Transverse colon (tissue), 4 donors: Measurements from ENCODE around the gene ZNF280C. TPM values are rescaled to one million over a fixed set of nuclear protein-coding genes. Genes with fewer than 3 reads are reported as not detected.

Source experiments
- DNase-seq: peaks from one replicate; pipeline ENCODE4 v3.0.0-alpha.2; 2019
- H3K27ac ChIP-seq, 4 donors: fragments of 200-600 bp; sonication (generic); 2 replicates each; pipeline ENCODE4 v1.5.1; 2016 to 2018; ENCODE audit warnings: inconsistent platforms in 4 of 4
- H3K27me3 ChIP-seq: fragments of 200-600 bp; sonication (generic); 2 replicates; pipeline ENCODE4 v1.5.1; 2017; ENCODE audit warnings: inconsistent platforms
- H3K36me3 ChIP-seq, 4 donors: fragments of 200-600 bp; sonication (generic); 2 replicates each; pipeline ENCODE4 v1.5.1; 2017 to 2019; ENCODE audit warnings: inconsistent platforms in 4 of 4
- H3K4me1 ChIP-seq, 4 donors: fragments of 200-600 bp; sonication (generic); 2 replicates each; pipeline ENCODE4 v1.5.1; 2017 to 2020; ENCODE audit warnings: inconsistent platforms in 4 of 4
- H3K4me3 ChIP-seq, 4 donors: fragments of 200-600 bp; sonication (generic); 1 replicate in 1 of 4; 2 replicates in 3 of 4; pipeline versions ENCODE4 v1.5.1 to v1.6.1; 2017 to 2019; ENCODE audit warnings: inconsistent platforms in 4 of 4
- H3K9me3 ChIP-seq, 2 donors: fragments of 200-600 bp; sonication (generic); 2 replicates each; pipeline ENCODE4 v1.5.1; 2017 to 2019; ENCODE audit warnings: inconsistent platforms in 2 of 2
- EP300 ChIP-seq: sonication (generic); formaldehyde crosslinking; IDR thresholded peaks from one replicate; pipeline ENCODE4 v1.6.1; 2017; ENCODE audit warnings: antibody characterized with exemption, low read depth
- POLR2A ChIP-seq: fragments of 450-650 bp; IDR thresholded peaks from one replicate; pipeline ENCODE4 v1.6.1; 2016; ENCODE audit warnings: antibody characterized with exemption, mild to moderate bottlenecking, moderate library complexity
- POLR2AphosphoS5 ChIP-seq, 3 donors: sonication (generic); formaldehyde crosslinking; IDR thresholded peaks; one replicate each; pipeline ENCODE4 v1.6.1; 2016; ENCODE audit warnings: antibody characterized with exemption in 3 of 3
- WGBS, 2 donors: methylation state at CpG; one replicate each; pipeline ENCODE4 v1.1.5; 2018; ENCODE audit warnings: low coverage in 1 of 2; 5-methylcytosine and 5-hydroxymethylcytosine counted together
- in situ Hi-C, 4 donors: fragments of 200-750 bp; cut with MboI; loops; one replicate each; pipeline versions ENCODE4 v1.15.0 to v1.15.1; 2017; ENCODE audit warnings: low sequenced_read_pairs in 3 of 4, low pct_ligation_motif_present in 1 of 4, low pct_unique_long_range_greater_than_20kb in 1 of 4
- intact Hi-C: fragments of 100-400 bp; cut with DNase I; formaldehyde crosslinking; loops from one replicate; pipeline ENCODE4 v1.15.1; 2023; ENCODE audit warnings: low total_unique reads
- total RNA-seq, 4 donors: library from RNA; depleted of rRNA; stranded (reverse); fragments of >200 nt; gene quantifications; one replicate each; pipeline ENCODE4 v1.1.0, GENCODE V29; 2016
- TF ChIP-seq, protein P1 (sequence below), 5 experiments: fragments of 200-600 bp in 3 of 5; fragments of 450-650 bp in 2 of 5; sonication (generic) in 3 of 5; IDR thresholded peaks; 1 replicate in 2 of 5; 2 replicates in 3 of 5; pipeline ENCODE4 v1.5.1; 2016 to 2017; ENCODE audit warnings: antibody characterized with exemption in 5 of 5, inconsistent platforms in 3 of 5, mild to moderate bottlenecking in 2 of 5, moderate library complexity in 1 of 5

Gene ZNF280C
- total RNA-seq, 4 donors from 2014 or later: 2.3 to 4.2 (median 3.2) TPM

DNA sequence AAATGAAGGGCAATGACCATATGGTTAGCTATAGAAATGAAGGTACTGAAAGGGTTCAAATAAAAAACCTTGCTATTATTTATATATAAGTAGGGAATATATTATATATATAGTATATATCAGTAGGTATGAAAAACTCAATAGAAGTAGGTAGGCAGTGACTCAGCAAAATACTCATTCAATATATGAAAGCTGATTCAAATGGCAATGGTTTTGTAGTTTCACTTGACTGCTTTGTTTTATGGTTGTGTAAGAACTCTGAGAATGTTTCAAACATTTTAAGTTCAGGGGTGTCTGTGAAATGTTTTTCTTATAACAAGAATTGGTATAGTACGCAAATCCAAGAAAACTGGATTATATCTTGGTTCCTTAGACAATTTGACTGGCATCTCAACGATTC lies 4.1 kb downstream of the ZNF280C start:
- no peak for DNase-seq
- WGBS, 2 donors: 79 to 82% methylated on average over 2 of the region's 2 CpGs
- Histone ChIP-seq H3K4me1 (peaks cover 0 to 9% (median 3%) of the 10 kb centered on the region in 4 donors), H3K36me3 (no peaks in the 10 kb centered on the region), H3K4me3 (no peak overlapping the region), H3K9me3 (no peaks in the 10 kb centered on the region), H3K27ac (no peak overlapping the region), H3K27me3 (no peaks in the 10 kb centered on the region)
- intact Hi-C loops: no loop called here
- TF ChIP-seq POLR2AphosphoS5 (IDR thresholded peaks at IDR 0.05) (no peak), POLR2A (no peak), EP300 (no peak)
- TF ChIP-seq, protein P1, sequence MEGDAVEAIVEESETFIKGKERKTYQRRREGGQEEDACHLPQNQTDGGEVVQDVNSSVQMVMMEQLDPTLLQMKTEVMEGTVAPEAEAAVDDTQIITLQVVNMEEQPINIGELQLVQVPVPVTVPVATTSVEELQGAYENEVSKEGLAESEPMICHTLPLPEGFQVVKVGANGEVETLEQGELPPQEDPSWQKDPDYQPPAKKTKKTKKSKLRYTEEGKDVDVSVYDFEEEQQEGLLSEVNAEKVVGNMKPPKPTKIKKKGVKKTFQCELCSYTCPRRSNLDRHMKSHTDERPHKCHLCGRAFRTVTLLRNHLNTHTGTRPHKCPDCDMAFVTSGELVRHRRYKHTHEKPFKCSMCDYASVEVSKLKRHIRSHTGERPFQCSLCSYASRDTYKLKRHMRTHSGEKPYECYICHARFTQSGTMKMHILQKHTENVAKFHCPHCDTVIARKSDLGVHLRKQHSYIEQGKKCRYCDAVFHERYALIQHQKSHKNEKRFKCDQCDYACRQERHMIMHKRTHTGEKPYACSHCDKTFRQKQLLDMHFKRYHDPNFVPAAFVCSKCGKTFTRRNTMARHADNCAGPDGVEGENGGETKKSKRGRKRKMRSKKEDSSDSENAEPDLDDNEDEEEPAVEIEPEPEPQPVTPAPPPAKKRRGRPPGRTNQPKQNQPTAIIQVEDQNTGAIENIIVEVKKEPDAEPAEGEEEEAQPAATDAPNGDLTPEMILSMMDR (IDR thresholded peaks at IDR 0.05): no peak
- in situ Hi-C loops: no loop called here

DNA sequence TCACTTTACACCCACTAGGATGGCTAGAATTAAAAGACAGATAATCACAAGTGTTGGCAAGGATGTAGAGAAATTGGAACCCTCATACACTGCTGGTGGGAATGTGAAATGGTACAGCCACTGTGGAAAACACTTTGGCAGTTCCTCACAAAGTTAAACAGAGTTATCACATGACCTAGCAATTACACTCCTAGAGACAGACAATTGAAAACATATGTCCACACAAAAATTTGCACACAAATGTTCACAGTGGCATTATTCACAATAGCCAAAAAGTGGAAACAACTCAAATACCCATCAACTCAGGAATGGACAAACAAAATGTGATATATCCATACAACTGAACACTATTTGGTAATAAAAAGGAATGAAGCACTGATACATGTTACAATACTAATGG lies 5.7 kb downstream of the ZNF280C start:
- Histone ChIP-seq H3K4me1 (peaks cover 0 to 9% (median 3%) of the 10 kb centered on the region in 4 donors), H3K27ac (no peak overlapping the region), H3K4me3 (no peak overlapping the region), H3K36me3 (no peaks in the 10 kb centered on the region), H3K27me3 (no peaks in the 10 kb centered on the region), H3K9me3 (no peaks in the 10 kb centered on the region)
- intact Hi-C loops: no loop called here
- in situ Hi-C loops: no loop called here
- no peak for DNase-seq
- TF ChIP-seq EP300 (no peak), POLR2A (no peak), POLR2AphosphoS5 (IDR thresholded peaks at IDR 0.05) (no peak)
- TF ChIP-seq, protein P1 (IDR thresholded peaks at IDR 0.05): no peak

DNA sequence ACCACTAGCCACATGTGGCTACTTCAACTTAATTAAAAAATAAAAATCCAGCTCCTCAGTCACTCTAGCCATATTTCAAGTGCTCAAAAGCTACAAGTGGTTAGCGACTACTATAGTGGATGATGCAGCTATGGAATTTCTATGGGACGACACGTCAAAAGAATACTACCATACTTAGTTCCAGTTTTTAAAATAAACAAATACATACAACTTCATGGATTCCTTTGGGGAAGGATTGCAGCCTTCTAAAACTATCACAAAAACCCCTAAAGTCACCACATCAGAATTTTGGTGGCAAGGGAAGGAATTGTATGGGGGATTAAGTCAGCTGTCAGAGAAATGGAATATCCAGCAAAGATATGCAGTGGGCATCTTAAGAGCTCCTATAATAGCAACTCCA lies 6.5 kb downstream of the ZNF280C start:
- WGBS, 2 donors: 91% methylated on average over 3 of the region's 3 CpGs; no CpG with 5 or more reads in 1 of the 2 donors

DNA sequence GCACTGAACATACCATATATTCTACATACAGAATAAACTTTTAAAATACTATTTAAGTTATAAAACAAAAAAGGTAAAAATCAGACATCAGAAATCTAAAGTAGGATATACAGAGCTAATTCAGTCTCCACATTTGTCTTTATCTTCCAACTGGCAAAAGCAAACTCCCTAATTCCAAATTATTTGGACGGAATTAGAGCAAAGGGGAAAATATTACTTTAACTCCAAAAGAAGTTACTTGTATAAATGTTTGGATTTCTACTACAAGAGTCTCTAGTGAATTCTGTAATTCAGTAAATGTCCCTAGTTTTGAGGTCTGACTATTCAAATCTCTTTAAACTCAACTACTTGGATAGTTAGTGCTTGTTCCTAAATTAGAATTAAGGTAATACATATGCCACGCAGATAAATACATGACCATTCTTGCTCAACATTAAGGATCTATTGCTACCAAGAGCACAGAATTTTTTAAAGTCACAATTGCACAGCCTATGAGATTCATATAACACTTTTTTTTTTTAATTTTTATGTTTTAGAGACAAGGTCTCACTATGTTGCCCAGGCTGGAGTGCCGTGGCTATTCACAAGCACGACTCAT lies 7.3 kb downstream of the ZNF280C start:
- H3K36me3 ChIP-seq: no peaks in the 10 kb centered on the region
- no peak for DNase-seq
- no peaks in the 10 kb centered on the region for H3K9me3 ChIP-seq
- intact Hi-C loops: no loop called here
- TF ChIP-seq EP300 (no peak), POLR2A (no peak), POLR2AphosphoS5 (IDR thresholded peaks at IDR 0.05) (no peak)
- TF ChIP-seq, protein P1 (IDR thresholded peaks at IDR 0.05): no peak
- H3K27me3 ChIP-seq: no peaks in the 10 kb centered on the region
- H3K27ac ChIP-seq: no peak overlapping the region
- no peak overlapping the region for H3K4me3 ChIP-seq
- in situ Hi-C loops: no loop called here
- H3K4me1 ChIP-seq: no peaks in the 10 kb centered on the region
- 78 to 90% methylated on average over 2 to 4 of the region's 4 CpGs for WGBS, 2 donors

More for the DNA sequence above, 6.5 kb downstream of the ZNF280C start:
- Histone ChIP-seq H3K4me3 (no peak overlapping the region), H3K27ac (no peak overlapping the region), H3K27me3 (no peaks in the 10 kb centered on the region), H3K4me1 (peaks cover 0 to 2% (median 0%) of the 10 kb centered on the region in 4 donors), H3K9me3 (no peaks in the 10 kb centered on the region), H3K36me3 (no peaks in the 10 kb centered on the region)
- DNase-seq: no peak
- intact Hi-C loops: no loop called here
- TF ChIP-seq POLR2A: no peak
- TF ChIP-seq, protein P1 (IDR thresholded peaks at IDR 0.05): no peak
- TF ChIP-seq POLR2AphosphoS5 (IDR thresholded peaks at IDR 0.05): no peak
- TF ChIP-seq EP300: no peak
- in situ Hi-C loops: no loop called here
